Measurements from ENCODE around the gene BIVM. TPM values are rescaled to one million over a fixed set of nuclear protein-coding genes. Genes with fewer than 3 reads are reported as not detected.

The BIVM gene
- total and polyA plus RNA-seq, 2 donors (not counting 3 experiments of a cell fraction or from before 2014, with no cell fraction given) = 7.7 to 20.3 TPM

- H3K9me1 ChIP-seq (replicated peaks; ENCODE audit: control insufficient read depth, extremely low read depth, insufficient read depth, low read length) = no peaks in the 10 kb centered on the region
- dilution Hi-C loops (cut with MboI; ENCODE audit: extremely low pct_ligation_motif_present, low sequenced_read_pairs) (loop anchor here (25.0 kb wide), 1 partner anchor 285 kb away; the partner anchor contains the start of gene TPP2), intact Hi-C loops (cut with micrococcal nuclease) (no loop called here)
- no peak for TF ChIP-seq MYC (IDR thresholded peaks at IDR 0.05; ENCODE audit: low read depth, low read length)
- no peak for TF ChIP-seq FOS (IDR thresholded peaks at IDR 0.05; ENCODE audit: borderline replicate concordance, insufficient read depth, low read length)
- TF ChIP-seq POLR2AphosphoS5 (IDR thresholded peaks at IDR 0.05; ENCODE audit: insufficient read depth, low read depth, low read length) = no peak
- no TSS peak for BruUV-seq (replicated peaks)
- no peak for DNase-seq (ENCODE audit: low read depth, low spot score)
- H3K4me1 ChIP-seq (ENCODE audit: control insufficient read depth, extremely low read depth, insufficient read depth, low read length) = peaks cover 7% of the 10 kb centered on the region
- ChIA-PET POLR2A (no interaction called here), CTCF (interaction anchor here (0.6 kb wide), 1 partner anchor 9 kb away, joined by 3 read pairs; no protein-coding TSS in a partner anchor)
- H3K4me3 ChIP-seq (replicated peaks in 1 of 3; ENCODE audit: insufficient read depth in 1 of 3, low read depth in 1 of 3, low read length in 3 of 3) = no peak overlapping the region
- H3K4me2 ChIP-seq (ENCODE audit: insufficient read depth, low read length) = no peak overlapping the region
- peaks cover 8 to 20% of the 10 kb centered on the region in 2 experiments for H3K36me3 ChIP-seq (ENCODE audit: control insufficient read depth in 2 of 2, extremely low read depth in 1 of 2, insufficient read depth in 2 of 2, low read length in 2 of 2)
- no peaks in the 10 kb centered on the region for H3K27me3 ChIP-seq (ENCODE audit: control insufficient read depth in 2 of 2, insufficient read depth in 2 of 2, low read length in 2 of 2)
- H3K79me2 ChIP-seq (ENCODE audit: control insufficient read depth, insufficient read depth, low read length) = peaks cover 4% of the 10 kb centered on the region
- no peak overlapping the region for H2AFZ ChIP-seq (ENCODE audit: low read depth, low read length)
- H3K27ac ChIP-seq (ENCODE audit: insufficient read depth, low read depth, low read length) = no peak overlapping the region
- peak; percentile 58 for FAIRE-seq
- H3K9me3 ChIP-seq (replicated peaks; ENCODE audit: control insufficient read depth, insufficient read depth, low read length) = no peaks in the 10 kb centered on the region
- H4K20me1 ChIP-seq (replicated peaks; ENCODE audit: control insufficient read depth, extremely low read depth, insufficient read depth, low read length) = no peaks in the 10 kb centered on the region
- H3K9ac ChIP-seq (replicated peaks; ENCODE audit: extremely low read depth, insufficient read depth, low read length) = no peak overlapping the region
These were observed 73.6 kb downstream of the BIVM start for GRCh38 chr13:102872531-102872930.

- Histone ChIP-seq H3K9me1 (replicated peaks; ENCODE audit: control insufficient read depth, extremely low read depth, insufficient read depth, low read length) (no peaks in the 10 kb centered on the region), H3K79me2 (ENCODE audit: control insufficient read depth, insufficient read depth, low read length) (peaks cover 4% of the 10 kb centered on the region), H3K9me3 (replicated peaks; ENCODE audit: control insufficient read depth, insufficient read depth, low read length) (no peaks in the 10 kb centered on the region), H3K4me2 (ENCODE audit: insufficient read depth, low read length) (peak overlapping the region; percentile 39), H3K4me1 (ENCODE audit: control insufficient read depth, extremely low read depth, insufficient read depth, low read length) (peaks cover 7% of the 10 kb centered on the region), H2AFZ (ENCODE audit: low read depth, low read length) (no peak overlapping the region), H3K27ac (ENCODE audit: insufficient read depth, low read depth, low read length) (no peak overlapping the region), H3K9ac (replicated peaks; ENCODE audit: extremely low read depth, insufficient read depth, low read length) (no peak overlapping the region), H3K36me3 (ENCODE audit: control insufficient read depth in 2 of 2, extremely low read depth in 1 of 2, insufficient read depth in 2 of 2, low read length in 2 of 2) (peaks cover 7 to 16% of the 10 kb centered on the region in 2 experiments), H3K4me3 (replicated peaks in 1 of 3; ENCODE audit: insufficient read depth in 1 of 3, low read depth in 1 of 3, low read length in 3 of 3) (no peak overlapping the region), H4K20me1 (replicated peaks; ENCODE audit: control insufficient read depth, extremely low read depth, insufficient read depth, low read length) (no peaks in the 10 kb centered on the region), H3K27me3 (ENCODE audit: control insufficient read depth in 2 of 2, insufficient read depth in 2 of 2, low read length in 2 of 2) (no peaks in the 10 kb centered on the region)
- FAIRE-seq (peak; percentile 43), DNase-seq (ENCODE audit: low read depth, low spot score) (peak; percentile 6)
- POLR2A ChIA-PET = no interaction called here
- TF ChIP-seq JUN (IDR thresholded peaks at IDR 0.05; ENCODE audit: borderline replicate concordance, insufficient read depth, insufficient read length, low read depth) = no peak
- TF ChIP-seq FOS (IDR thresholded peaks at IDR 0.05; ENCODE audit: borderline replicate concordance, insufficient read depth, low read length) = peak; percentile 25
- BruUV-seq (replicated peaks) = no TSS peak
- CTCF ChIA-PET = interaction anchor here (0.9 kb wide), 1 partner anchor 9 kb away, joined by 3 read pairs; no protein-coding TSS in a partner anchor
- dilution Hi-C loops (cut with MboI; ENCODE audit: extremely low pct_ligation_motif_present, low sequenced_read_pairs) = loop anchor here (25.0 kb wide), 1 partner anchor 286 kb away; the partner anchor contains the start of gene TPP2
- intact Hi-C loops (cut with micrococcal nuclease) = no loop called here
These were observed 74.7 kb downstream of the BIVM start for GRCh38 chr13:102873653-102874052.
